Tracheal epithelial cell (primary cell): ENCODE data around the gene TLL2. TPM values are rescaled to one million over a fixed set of nuclear protein-coding genes. Genes with fewer than 3 reads are reported as not detected.

ENCODE experiments used
- total RNA-seq: library from RNA; depleted of rRNA; stranded (reverse); fragments of >200 nt; gene quantifications from 2 replicates; pipeline ENCODE4 v1.2.1, GENCODE V29; 2014

TLL2 gene
- total RNA-seq: 0.85 and 5.3 TPM in 2 replicates

GRCh38 chr10:96513698-96514561, at the start of gene TLL2:
Gene TLL2, minus strand, starts transcription at chr10:96513926. Its CDS starts 241 bp downstream, at chr10:96513685.

GRCh38 chr10:96358851-96359540, 154.7 kb downstream of the TLL2 start, which contains the start of gene OPALIN:
Gene OPALIN, minus strand, starts transcription at chr10:96359002. Its CDS starts 106 bp downstream, at chr10:96358896.

Other genes with a start within 250 kb of the TLL2 start
- 5.5 TPM in 2 replicates for gene BLNK, start 242.4 kb downstream of the TLL2 start, total RNA-seq
- not detected in 2 replicates for gene DNTT, start 209.5 kb downstream of the TLL2 start, total RNA-seq
- not detected in 2 replicates for gene OPALIN, start 154.9 kb downstream of the TLL2 start, total RNA-seq
- gene TM9SF3, start 73.1 kb upstream of the TLL2 start, total RNA-seq: 94.7 and 104 TPM in 2 replicates
- gene PIK3AP1, start 206.6 kb upstream of the TLL2 start, total RNA-seq: 1.1 and 4.1 TPM in 2 replicates